Erythroblast (primary cell): ENCODE results near the gene ACP5.

Experiments
- DNase-seq, 2 experiments: peaks; one replicate each; lab custom pipeline; 2025; lab: John Stamatoyannopoulos, UW
- GATA1 ChIP-seq: IDR thresholded peaks from 2 replicates; pipeline ENCODE4 v1.6.1; 2011; ENCODE audit warnings: low read depth, mild to moderate bottlenecking, control low read depth, low read length, moderate library complexity
- POLR2A ChIP-seq: IDR thresholded peaks from 2 replicates; pipeline ENCODE4 v1.6.1; 2011; ENCODE audit warnings: mild to moderate bottlenecking, low read length

ACP5 gene

DNA sequence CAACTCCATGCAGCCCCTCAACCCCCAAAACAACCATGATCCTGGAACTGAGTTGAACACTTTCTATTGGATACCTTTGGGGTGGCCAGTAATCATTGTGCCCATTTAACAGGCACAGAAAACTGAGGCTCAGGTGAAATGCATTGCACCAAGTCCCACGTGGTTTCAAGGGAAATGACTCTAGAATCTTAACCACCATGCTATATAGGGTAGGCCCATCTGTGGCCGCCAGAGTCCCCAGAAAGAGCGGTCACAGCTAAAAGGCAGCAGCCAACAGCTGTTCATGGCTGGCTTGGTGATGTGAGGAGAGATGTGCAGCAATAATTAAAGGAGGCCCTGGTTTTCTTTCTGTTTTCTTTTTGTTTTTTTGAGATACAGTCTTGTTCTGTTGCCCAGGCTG lies 36.2 kb downstream of the ACP5 start:
- no peak for DNase-seq

GRCh38 chr19:11540645-11541044 lies 36.8 kb downstream of the ACP5 start:
- no peak for DNase-seq
- TF ChIP-seq GATA1 (no peak), POLR2A (no peak)

More for the DNA sequence above, 36.2 kb downstream of the ACP5 start:
- TF ChIP-seq GATA1, result no peak
- TF ChIP-seq POLR2A, result no peak

DNA sequence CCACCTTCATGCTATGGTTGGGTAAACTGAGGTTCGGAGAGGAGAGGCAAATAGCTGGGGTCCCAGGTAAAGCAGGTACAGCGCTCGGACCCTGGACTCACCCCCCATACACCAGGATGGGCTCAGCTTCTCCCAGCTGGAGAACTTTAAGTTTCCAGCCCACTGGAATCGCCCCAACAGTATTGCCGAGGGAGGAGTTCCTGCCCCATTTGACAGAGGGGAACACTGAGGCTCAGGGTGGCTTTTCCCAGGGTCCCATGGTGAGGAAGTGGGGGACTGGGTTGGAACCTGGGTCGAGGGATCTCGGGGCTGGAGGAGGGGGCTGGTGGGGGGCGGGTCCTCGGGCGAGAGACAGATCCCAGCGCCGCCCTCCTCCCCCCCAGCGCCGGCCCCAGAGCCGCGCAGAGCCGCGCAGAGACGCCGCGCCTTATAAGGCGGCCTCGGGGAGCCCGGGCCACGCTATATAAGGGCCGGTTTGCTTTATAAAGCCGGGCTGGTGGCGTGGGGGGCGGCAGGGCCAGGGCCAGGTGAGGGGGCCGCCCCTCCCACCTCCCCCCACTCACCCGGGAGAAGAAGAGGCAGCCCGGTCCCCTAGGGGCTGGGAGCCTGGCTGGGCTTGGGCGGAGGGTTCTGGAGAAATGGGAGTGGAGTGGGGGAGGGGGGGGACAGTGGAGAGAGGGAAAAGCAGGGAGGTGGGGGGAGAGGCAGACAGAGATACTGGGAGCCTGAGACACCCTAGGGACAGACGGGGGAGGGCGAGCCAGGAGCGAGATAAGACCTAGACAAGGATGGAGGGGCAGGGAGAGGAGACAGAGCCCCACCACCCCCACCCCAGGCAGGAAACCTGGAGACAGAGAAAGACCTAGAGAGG lies 37.7 kb downstream of the ACP5 start:
- no peak for TF ChIP-seq GATA1
- no peak for TF ChIP-seq POLR2A
- DNase-seq, result no peak

GRCh38 chr19:11538232-11539036 lies 39.0 kb downstream of the ACP5 start, which contains the start of gene CNN1:
CNN1 (plus strand) TSS chr19:11538851; CDS start chr19:11538928, 77 bp downstream.
- no peak for TF ChIP-seq POLR2A
- no peak for TF ChIP-seq GATA1
- peak in 1 of 2 experiments; percentile 65 for DNase-seq

DNA sequence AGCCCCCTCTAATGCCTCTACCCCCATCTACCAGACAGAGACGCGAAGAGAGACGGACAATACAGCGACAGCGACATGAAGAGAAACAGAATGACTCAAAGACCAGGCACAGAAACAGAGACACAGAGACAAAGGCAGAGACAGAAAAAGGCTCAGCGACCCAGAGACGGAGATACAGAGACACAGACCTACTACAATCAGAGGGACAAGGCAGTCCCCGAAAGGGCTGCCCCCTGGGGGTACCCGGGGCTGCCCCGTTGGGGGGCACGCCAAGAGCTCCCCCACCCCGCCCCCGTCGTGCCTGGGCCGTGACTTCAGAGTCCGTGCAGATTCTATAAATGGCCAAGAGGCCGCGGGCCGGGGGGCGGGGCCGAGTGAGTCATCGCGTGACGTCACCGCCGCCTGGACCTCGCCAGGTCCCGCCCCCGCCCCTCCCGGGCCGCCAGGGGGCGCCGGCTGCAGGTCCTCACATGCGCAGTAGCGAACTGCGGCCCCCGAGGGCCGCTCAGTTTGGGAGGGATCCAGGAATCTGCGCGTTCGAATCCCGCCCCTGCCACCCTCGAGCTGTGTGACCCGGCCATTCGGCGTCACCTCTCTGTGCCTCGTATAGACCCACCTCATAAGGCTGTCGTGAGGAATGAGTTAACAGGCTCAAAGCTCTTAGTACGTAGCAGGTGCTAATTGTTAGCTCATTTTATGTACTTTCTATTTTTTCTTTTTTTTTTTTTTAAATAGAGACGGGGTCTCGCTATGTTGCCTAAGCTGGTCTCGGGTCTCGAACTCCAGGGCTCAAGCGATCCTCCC lies 41.5 kb downstream of the ACP5 start:
- TF ChIP-seq GATA1 (no peak), POLR2A (peak; percentile 20)
- DNase-seq, result peak; percentile 94 to 97

DNA sequence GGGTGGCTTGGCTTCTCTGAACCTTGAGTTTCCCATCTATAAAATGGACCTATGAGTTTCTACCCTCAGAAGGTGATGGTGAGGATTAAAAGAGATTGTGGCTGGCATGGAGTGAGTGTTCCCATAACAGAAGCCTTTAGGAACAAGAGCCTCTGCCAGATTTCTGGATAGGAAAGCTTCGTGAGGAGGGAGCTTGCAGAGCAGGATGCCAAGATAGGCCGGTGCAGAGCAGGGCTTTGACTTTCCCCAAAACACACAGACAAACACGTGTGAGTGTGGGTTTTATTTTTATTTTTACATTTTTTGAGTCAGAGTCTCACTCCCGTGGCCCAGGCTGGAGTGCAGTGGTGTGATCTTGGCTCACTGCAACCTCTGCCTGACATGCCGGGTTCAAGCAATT lies 42.5 kb downstream of the ACP5 start:
- no peak for DNase-seq
- no peak for TF ChIP-seq GATA1
- no peak for TF ChIP-seq POLR2A

DNA sequence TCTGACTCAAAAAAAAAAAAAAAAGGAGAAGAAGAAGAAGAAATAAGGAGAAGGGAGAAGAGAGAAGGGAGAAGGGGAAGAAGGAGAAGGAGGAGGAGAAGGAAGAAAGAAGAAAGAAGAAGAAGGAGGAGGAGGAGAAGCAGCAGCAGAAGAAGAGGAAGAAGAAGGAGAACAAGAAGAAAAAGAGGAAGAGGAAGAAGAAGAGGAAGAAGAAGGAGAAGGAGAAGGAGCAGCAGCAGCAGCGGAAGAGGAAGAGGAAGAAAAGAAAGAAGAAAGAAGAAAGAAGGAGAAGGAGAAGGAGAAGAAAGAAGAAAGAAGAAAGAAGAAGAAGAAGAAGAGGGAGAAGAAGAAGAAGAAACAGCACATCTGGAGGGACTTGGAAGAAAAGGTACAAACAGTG lies 42.9 kb downstream of the ACP5 start:
- TF ChIP-seq GATA1 (no peak), POLR2A (no peak)
- DNase-seq, result no peak

GRCh38 chr19:11530432-11530831 lies 47.0 kb downstream of the ACP5 start:
- peak; percentile 84 to 89 for DNase-seq

GRCh38 chr19:11528551-11529341 lies 48.7 kb downstream of the ACP5 start, which contains the start of gene ECSIT:
ECSIT (minus strand) TSS chr19:11529134; CDS start chr19:11519170, 9,964 bp downstream.
- no peak for TF ChIP-seq GATA1
- TF ChIP-seq POLR2A, result peak; percentile 55
- peak; percentile 97 for DNase-seq

More at GRCh38 chr19:11530432-11530831, 47.0 kb downstream of the ACP5 start:
- TF ChIP-seq POLR2A (no peak), GATA1 (no peak)
